MM.1S (cell line): Measurements from ENCODE around the gene CAMSAP1.

Experiments used
- EZH2phosphoT487 ChIP-seq: fragments of 300-600 bp; sonication (generic); IDR thresholded peaks from 2 replicates; pipeline ENCODE4 v1.6.1; 2018; ENCODE audit warnings: antibody characterized with exemption, low read length
- TF ChIP-seq, protein P1 (sequence below): fragments of 300-600 bp; sonication (generic); IDR thresholded peaks from 2 replicates; pipeline ENCODE4 v1.5.1; 2016; ENCODE audit warnings: antibody characterized with exemption, low read length, mixed read lengths

DNA sequence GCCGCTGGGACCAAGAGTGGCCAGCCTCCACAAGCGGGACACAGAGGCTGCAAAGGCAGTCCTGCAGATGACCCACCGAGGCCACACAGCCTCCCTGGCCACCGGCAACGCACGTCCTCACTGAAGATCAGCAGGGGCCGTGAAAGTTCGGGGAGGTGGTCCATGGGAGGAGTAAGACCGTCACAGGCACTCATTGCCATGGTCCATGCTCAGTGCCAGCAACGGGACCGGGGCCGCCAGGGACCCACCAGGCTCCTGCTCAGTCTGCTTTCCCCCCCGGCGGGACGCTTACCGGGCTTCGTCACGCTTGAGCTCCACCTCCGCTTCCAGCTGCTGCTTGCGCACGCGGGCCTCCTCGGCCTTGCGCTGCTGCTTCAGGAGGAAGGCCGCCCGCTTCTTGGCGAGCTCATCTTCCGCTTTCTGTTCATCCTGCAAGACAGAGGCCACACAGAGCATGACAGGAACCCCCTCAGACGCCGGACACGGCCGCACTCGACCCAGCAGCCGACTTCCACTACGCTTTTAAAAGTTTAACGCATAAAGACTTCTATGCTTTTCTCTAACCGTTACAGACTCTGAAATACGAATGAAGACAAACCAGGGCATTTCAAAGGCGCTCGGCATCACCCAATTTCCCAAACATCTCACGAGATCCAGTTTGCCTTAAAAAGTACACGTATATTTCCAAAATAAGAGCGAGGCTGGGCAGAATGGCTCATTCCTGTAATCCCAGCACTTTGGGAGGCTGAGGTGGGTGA is 88.4 kb downstream of the CAMSAP1 start:
- TF ChIP-seq, protein P1, sequence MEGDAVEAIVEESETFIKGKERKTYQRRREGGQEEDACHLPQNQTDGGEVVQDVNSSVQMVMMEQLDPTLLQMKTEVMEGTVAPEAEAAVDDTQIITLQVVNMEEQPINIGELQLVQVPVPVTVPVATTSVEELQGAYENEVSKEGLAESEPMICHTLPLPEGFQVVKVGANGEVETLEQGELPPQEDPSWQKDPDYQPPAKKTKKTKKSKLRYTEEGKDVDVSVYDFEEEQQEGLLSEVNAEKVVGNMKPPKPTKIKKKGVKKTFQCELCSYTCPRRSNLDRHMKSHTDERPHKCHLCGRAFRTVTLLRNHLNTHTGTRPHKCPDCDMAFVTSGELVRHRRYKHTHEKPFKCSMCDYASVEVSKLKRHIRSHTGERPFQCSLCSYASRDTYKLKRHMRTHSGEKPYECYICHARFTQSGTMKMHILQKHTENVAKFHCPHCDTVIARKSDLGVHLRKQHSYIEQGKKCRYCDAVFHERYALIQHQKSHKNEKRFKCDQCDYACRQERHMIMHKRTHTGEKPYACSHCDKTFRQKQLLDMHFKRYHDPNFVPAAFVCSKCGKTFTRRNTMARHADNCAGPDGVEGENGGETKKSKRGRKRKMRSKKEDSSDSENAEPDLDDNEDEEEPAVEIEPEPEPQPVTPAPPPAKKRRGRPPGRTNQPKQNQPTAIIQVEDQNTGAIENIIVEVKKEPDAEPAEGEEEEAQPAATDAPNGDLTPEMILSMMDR, result no peak
- TF ChIP-seq EZH2phosphoT487, result no peak
